Suprapubic skin (tissue), 4 donors: ENCODE measurements around the gene ERO1B. TPM values are rescaled to one million over a fixed set of nuclear protein-coding genes. Genes with fewer than 3 reads are reported as not detected.

Source experiments
- DNase-seq, 2 donors: peaks; one replicate each; pipeline ENCODE4 v3.0.0-alpha.2; 2019; ENCODE audit warnings: low spot score in 2 of 2
- H3K27ac ChIP-seq: fragments of 200-600 bp; sonication (generic); one replicate; pipeline ENCODE4 v1.5.1; 2019
- H3K27me3 ChIP-seq: fragments of 200-600 bp; sonication (generic); one replicate; pipeline ENCODE4 v1.5.1; 2019
- H3K36me3 ChIP-seq: fragments of 200-600 bp; sonication (generic); one replicate; pipeline ENCODE4 v1.5.1; 2019
- H3K4me1 ChIP-seq: fragments of 200-600 bp; sonication (generic); one replicate; pipeline ENCODE4 v1.5.1; 2019
- H3K4me3 ChIP-seq: fragments of 200-600 bp; sonication (generic); one replicate; pipeline ENCODE4 v1.5.1; 2019; ENCODE audit warnings: mild to moderate bottlenecking
- H3K9me3 ChIP-seq: fragments of 200-600 bp; sonication (generic); one replicate; pipeline ENCODE4 v1.5.1; 2019
- CTCF ChIP-seq, 2 donors: fragments of 200-600 bp in 1 of 2; fragments of 450-650 bp in 1 of 2; sonication (generic) in 1 of 2; IDR thresholded peaks; one replicate each; pipeline ENCODE4 v1.5.1; 2016 to 2019; ENCODE audit warnings: antibody characterized with exemption in 2 of 2, mild to moderate bottlenecking in 1 of 2, moderate library complexity in 1 of 2
- EP300 ChIP-seq: sonication (generic); formaldehyde crosslinking; IDR thresholded peaks from one replicate; pipeline ENCODE4 v1.6.1; 2017; ENCODE audit warnings: antibody characterized with exemption
- POLR2A ChIP-seq, 2 donors: fragments of 450-650 bp; IDR thresholded peaks; one replicate each; pipeline ENCODE4 v1.6.1; 2017; ENCODE audit warnings: antibody characterized with exemption in 2 of 2, mild to moderate bottlenecking in 2 of 2, moderate library complexity in 2 of 2
- POLR2AphosphoS5 ChIP-seq, 3 donors: sonication (generic); formaldehyde crosslinking; IDR thresholded peaks; one replicate each; pipeline ENCODE4 v1.6.1; 2017; ENCODE audit warnings: antibody characterized with exemption in 3 of 3
- whole genome bisulfite sequencing: methylation state at CpG from one replicate; pipeline ENCODE4 v1.1.5; 2018; 5-methylcytosine and 5-hydroxymethylcytosine counted together
- total RNA-seq, 4 donors: library from RNA; depleted of rRNA; stranded (reverse); fragments of >200 nt; gene quantifications; one replicate each; pipeline ENCODE4 v1.1.0, GENCODE V29; 2016

ERO1B gene
- total RNA-seq, 4 donors from 2014 or later: 2.9 to 11.7 (median 4.2) TPM

- TF ChIP-seq POLR2A (IDR thresholded peaks at IDR 0.05) (no peak), CTCF (IDR thresholded peaks at IDR 0.05) (no peak), POLR2AphosphoS5 (IDR thresholded peaks at IDR 0.05) (no peak), EP300 (no peak)
- Histone ChIP-seq H3K4me1 (no peaks in the 10 kb centered on the region), H3K36me3 (no peaks in the 10 kb centered on the region), H3K4me3 (no peak overlapping the region), H3K27me3 (no peaks in the 10 kb centered on the region), H3K9me3 (peaks cover 11% of the 10 kb centered on the region), H3K27ac (no peak overlapping the region)
- 25% methylated on average over 1 of the region's 1 CpG for WGBS
- DNase-seq: no peak
Measured at GRCh38 chr1:236322566-236323409, 41.0 kb upstream of the ERO1B start.

GRCh38 chr1:236321101-236321500 is 39.3 kb upstream of the ERO1B start:
- H3K27ac ChIP-seq: no peak overlapping the region
- no peaks in the 10 kb centered on the region for H3K4me1 ChIP-seq
- H3K4me3 ChIP-seq: no peak overlapping the region
- DNase-seq: no peak
- H3K36me3 ChIP-seq: no peaks in the 10 kb centered on the region
- no peak for TF ChIP-seq POLR2A (IDR thresholded peaks at IDR 0.05)
- TF ChIP-seq CTCF (IDR thresholded peaks at IDR 0.05): no peak
- no peak for TF ChIP-seq POLR2AphosphoS5 (IDR thresholded peaks at IDR 0.05)
- TF ChIP-seq EP300: no peak
- 72% methylated on average over 5 of the region's 5 CpGs for WGBS
- H3K27me3 ChIP-seq: no peaks in the 10 kb centered on the region
- peaks cover 11% of the 10 kb centered on the region for H3K9me3 ChIP-seq

- Histone ChIP-seq H3K9me3 (peaks cover 11% of the 10 kb centered on the region), H3K4me1 (no peaks in the 10 kb centered on the region), H3K27me3 (no peaks in the 10 kb centered on the region), H3K36me3 (no peaks in the 10 kb centered on the region), H3K4me3 (no peak overlapping the region), H3K27ac (no peak overlapping the region)
- no peak for DNase-seq
- TF ChIP-seq CTCF (IDR thresholded peaks at IDR 0.05) (no peak), POLR2AphosphoS5 (IDR thresholded peaks at IDR 0.05) (no peak), POLR2A (IDR thresholded peaks at IDR 0.05) (no peak), EP300 (no peak)
- WGBS: 74% methylated on average over 1 of the region's 1 CpG
Measured at GRCh38 chr1:236320671-236321070, 38.9 kb upstream of the ERO1B start.

GRCh38 chr1:236320214-236320613 is 38.5 kb upstream of the ERO1B start:
- WGBS: 82% methylated on average over 1 of the region's 1 CpG
- no peak for DNase-seq
- no peak overlapping the region for H3K27ac ChIP-seq
- H3K4me1 ChIP-seq: no peaks in the 10 kb centered on the region
- H3K27me3 ChIP-seq: no peaks in the 10 kb centered on the region
- no peaks in the 10 kb centered on the region for H3K36me3 ChIP-seq
- TF ChIP-seq POLR2AphosphoS5 (IDR thresholded peaks at IDR 0.05) (no peak), CTCF (IDR thresholded peaks at IDR 0.05) (no peak), POLR2A (IDR thresholded peaks at IDR 0.05) (no peak), EP300 (no peak)
- no peak overlapping the region for H3K4me3 ChIP-seq
- peaks cover 11% of the 10 kb centered on the region for H3K9me3 ChIP-seq

- Histone ChIP-seq H3K27ac (no peak overlapping the region), H3K9me3 (no peaks in the 10 kb centered on the region), H3K4me1 (no peaks in the 10 kb centered on the region), H3K36me3 (no peaks in the 10 kb centered on the region), H3K4me3 (no peak overlapping the region), H3K27me3 (no peaks in the 10 kb centered on the region)
- WGBS: 87% methylated on average over 2 of the region's 2 CpGs
- DNase-seq: no peak
- TF ChIP-seq EP300 (no peak), POLR2AphosphoS5 (IDR thresholded peaks at IDR 0.05) (no peak), CTCF (IDR thresholded peaks at IDR 0.05) (no peak), POLR2A (IDR thresholded peaks at IDR 0.05) (no peak)
Measured at GRCh38 chr1:236316437-236316836, 34.7 kb upstream of the ERO1B start.
